ENCODE data around the gene FOXRED1.

Gene FOXRED1

GRCh38 chr11:126268708-126269579, at the start of gene FOXRED1, which contains the start of gene SRPRA:
FOXRED1 (plus strand) TSS chr11:126269154; CDS start chr11:126269207, 53 bp downstream.
SRPRA (minus strand) TSS chr11:126268895; CDS start chr11:126268804, 91 bp downstream.
- Histone ChIP-seq H3K36me3 (ENCODE audit: control insufficient read depth, insufficient read depth, low read length) (no peaks in the 10 kb centered on the region), H3K9me3 (ENCODE audit: control insufficient read depth, low read length) (no peaks in the 10 kb centered on the region), H3K4me1 (no peaks in the 10 kb centered on the region), H2AFZ (peak within 1 kb of the TSS; percentile 94), H3K79me2 (no peaks in the 10 kb centered on the region), H3K4me3 (ENCODE audit: low read depth, low read length) (peak within 1 kb of the TSS; percentile 81), H3K4me2 (ENCODE audit: low read length) (peak within 1 kb of the TSS; percentile 82), H3K9ac (peak within 1 kb of the TSS; percentile 61), H3K27me3 (ENCODE audit: control insufficient read depth, insufficient read depth, low read length) (no peaks in the 10 kb centered on the region), H3K27ac (peak within 1 kb of the TSS; percentile 77)
- TF ChIP-seq, protein P1, sequence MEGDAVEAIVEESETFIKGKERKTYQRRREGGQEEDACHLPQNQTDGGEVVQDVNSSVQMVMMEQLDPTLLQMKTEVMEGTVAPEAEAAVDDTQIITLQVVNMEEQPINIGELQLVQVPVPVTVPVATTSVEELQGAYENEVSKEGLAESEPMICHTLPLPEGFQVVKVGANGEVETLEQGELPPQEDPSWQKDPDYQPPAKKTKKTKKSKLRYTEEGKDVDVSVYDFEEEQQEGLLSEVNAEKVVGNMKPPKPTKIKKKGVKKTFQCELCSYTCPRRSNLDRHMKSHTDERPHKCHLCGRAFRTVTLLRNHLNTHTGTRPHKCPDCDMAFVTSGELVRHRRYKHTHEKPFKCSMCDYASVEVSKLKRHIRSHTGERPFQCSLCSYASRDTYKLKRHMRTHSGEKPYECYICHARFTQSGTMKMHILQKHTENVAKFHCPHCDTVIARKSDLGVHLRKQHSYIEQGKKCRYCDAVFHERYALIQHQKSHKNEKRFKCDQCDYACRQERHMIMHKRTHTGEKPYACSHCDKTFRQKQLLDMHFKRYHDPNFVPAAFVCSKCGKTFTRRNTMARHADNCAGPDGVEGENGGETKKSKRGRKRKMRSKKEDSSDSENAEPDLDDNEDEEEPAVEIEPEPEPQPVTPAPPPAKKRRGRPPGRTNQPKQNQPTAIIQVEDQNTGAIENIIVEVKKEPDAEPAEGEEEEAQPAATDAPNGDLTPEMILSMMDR (IDR thresholded peaks at IDR 0.05), result no peak

DNA sequence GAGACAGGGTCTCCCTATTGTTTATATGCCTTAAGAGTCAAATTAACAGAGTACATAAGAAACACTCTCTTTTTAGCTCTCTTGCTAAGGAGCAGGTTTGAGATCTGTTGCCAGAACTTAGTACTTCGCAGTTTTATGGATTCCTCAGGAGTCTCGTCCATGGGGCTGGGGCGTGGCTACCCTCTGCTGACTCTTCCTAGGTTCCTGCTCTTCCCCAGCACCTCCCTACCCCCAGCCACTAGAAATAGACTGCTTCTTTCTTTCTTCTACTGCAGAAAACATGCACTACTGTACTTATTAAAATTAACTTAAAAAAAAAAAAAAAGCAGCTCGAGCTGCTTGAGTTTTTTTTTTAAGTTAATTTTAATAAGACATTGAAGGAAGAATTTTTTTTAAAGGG, 49.4 kb upstream of the FOXRED1 start:
- Histone ChIP-seq H3K79me2 (peaks cover 19% of the 10 kb centered on the region), H3K36me3 (ENCODE audit: control insufficient read depth, insufficient read depth, low read length) (no peaks in the 10 kb centered on the region), H3K4me3 (ENCODE audit: low read depth, low read length) (no peak overlapping the region), H2AFZ (no peak overlapping the region), H3K9ac (no peak overlapping the region), H3K4me1 (no peaks in the 10 kb centered on the region), H3K27me3 (ENCODE audit: control insufficient read depth, insufficient read depth, low read length) (no peaks in the 10 kb centered on the region), H3K4me2 (ENCODE audit: low read length) (no peak overlapping the region), H3K27ac (no peak overlapping the region), H3K9me3 (ENCODE audit: control insufficient read depth, low read length) (no peaks in the 10 kb centered on the region)
- TF ChIP-seq, protein P1 (IDR thresholded peaks at IDR 0.05), result no peak

- Histone ChIP-seq H3K36me3 (ENCODE audit: control insufficient read depth, insufficient read depth, low read length) (no peaks in the 10 kb centered on the region), H3K4me3 (ENCODE audit: low read depth, low read length) (no peak overlapping the region), H3K4me1 (no peaks in the 10 kb centered on the region), H3K79me2 (peaks cover 13% of the 10 kb centered on the region), H3K9me3 (ENCODE audit: control insufficient read depth, low read length) (no peaks in the 10 kb centered on the region), H3K4me2 (ENCODE audit: low read length) (no peak overlapping the region), H3K9ac (no peak overlapping the region), H3K27me3 (ENCODE audit: control insufficient read depth, insufficient read depth, low read length) (no peaks in the 10 kb centered on the region), H3K27ac (no peak overlapping the region), H2AFZ (no peak overlapping the region)
- TF ChIP-seq, protein P1 (IDR thresholded peaks at IDR 0.05), result no peak
These were observed 44.2 kb upstream of the FOXRED1 start for GRCh38 chr11:126224647-126225294.

DNA sequence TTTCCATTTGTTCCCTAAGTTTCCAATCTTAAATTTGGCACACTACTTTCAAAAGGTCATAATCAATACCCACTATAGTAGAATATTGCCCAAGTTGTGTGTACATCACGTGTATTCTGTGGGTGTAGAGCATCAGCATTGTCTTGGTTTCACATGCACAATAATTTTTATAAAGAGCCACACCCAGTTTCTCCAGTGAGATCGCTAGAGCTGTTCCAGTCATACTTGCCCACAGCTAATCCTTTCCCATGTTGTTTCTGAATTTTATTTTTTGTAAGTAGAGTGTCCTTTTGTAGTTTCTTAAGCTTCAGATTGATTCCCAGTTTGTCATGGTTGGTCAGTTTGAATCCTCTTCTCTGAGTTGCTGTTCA, 43.7 kb upstream of the FOXRED1 start:
- H2AFZ ChIP-seq, result no peak overlapping the region
- TF ChIP-seq, protein P1 (IDR thresholded peaks at IDR 0.05), result no peak
- no peak overlapping the region for H3K27ac ChIP-seq
- H3K79me2 ChIP-seq, result peaks cover 11% of the 10 kb centered on the region
- H3K4me1 ChIP-seq, result no peaks in the 10 kb centered on the region
- H3K9me3 ChIP-seq (ENCODE audit: control insufficient read depth, low read length), result no peaks in the 10 kb centered on the region
- H3K4me3 ChIP-seq (ENCODE audit: low read depth, low read length), result no peak overlapping the region
- H3K36me3 ChIP-seq (ENCODE audit: control insufficient read depth, insufficient read depth, low read length), result no peaks in the 10 kb centered on the region
- no peak overlapping the region for H3K9ac ChIP-seq
- no peak overlapping the region for H3K4me2 ChIP-seq (ENCODE audit: low read length)
- H3K27me3 ChIP-seq (ENCODE audit: control insufficient read depth, insufficient read depth, low read length), result no peaks in the 10 kb centered on the region
